ENCODE measurements around the gene TEX38.

DNA sequence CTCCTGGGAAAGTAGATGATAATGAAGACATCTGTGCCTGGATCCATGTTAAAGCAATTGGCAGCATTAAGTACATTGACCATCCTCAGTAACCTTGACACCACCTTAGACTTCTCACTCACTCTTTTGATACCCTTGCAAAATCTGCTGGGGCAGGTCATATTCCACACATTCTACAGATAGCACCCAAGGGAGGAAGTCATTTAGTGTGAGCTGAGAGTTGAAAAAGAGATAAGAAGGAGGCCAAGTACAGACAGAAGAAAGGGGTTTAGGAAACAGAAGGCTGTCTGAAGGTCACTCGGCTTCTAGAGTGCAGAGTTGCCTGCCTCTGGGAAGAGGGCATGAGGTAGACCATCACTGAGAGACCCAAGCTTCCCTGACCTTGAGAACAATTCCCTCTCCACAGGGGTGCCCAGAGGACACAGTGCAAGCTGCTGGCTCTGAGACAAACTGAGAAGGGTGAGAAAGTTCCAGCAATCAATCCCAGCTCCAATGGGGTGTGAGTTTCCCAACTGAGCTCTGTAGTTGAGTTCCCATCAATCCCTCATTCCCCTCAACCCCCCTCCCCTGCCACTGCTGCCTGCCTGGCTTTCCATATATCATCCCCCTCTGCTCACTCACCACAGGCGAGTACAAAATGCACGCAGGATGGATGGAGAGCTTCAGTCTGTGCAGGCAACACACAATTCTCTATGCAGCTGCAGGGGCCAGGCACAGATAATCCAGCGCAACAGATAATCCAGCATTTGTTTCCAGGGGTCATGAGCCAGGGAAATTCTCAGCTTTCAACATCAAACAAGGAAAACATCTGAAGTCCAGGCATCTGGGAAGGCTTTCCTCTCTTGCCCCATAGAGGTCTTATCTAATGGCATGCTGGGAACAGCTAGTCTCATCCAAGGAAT, 47.7 kb upstream of the TEX38 start:
- TF ChIP-seq, protein P1, sequence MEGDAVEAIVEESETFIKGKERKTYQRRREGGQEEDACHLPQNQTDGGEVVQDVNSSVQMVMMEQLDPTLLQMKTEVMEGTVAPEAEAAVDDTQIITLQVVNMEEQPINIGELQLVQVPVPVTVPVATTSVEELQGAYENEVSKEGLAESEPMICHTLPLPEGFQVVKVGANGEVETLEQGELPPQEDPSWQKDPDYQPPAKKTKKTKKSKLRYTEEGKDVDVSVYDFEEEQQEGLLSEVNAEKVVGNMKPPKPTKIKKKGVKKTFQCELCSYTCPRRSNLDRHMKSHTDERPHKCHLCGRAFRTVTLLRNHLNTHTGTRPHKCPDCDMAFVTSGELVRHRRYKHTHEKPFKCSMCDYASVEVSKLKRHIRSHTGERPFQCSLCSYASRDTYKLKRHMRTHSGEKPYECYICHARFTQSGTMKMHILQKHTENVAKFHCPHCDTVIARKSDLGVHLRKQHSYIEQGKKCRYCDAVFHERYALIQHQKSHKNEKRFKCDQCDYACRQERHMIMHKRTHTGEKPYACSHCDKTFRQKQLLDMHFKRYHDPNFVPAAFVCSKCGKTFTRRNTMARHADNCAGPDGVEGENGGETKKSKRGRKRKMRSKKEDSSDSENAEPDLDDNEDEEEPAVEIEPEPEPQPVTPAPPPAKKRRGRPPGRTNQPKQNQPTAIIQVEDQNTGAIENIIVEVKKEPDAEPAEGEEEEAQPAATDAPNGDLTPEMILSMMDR (conservative IDR thresholded peaks at IDR 0.05; ENCODE audit: low read length): no peak
- TF ChIP-seq EZH2phosphoT487 (IDR thresholded peaks at IDR 0.05; ENCODE audit: borderline replicate concordance): no peak

All from Loucy (cell line).